Lower leg skin (tissue), 4 donors: ENCODE results near the gene ZNF526. TPM values are rescaled to one million over a fixed set of nuclear protein-coding genes. Genes with fewer than 3 reads are reported as not detected.
A peak's percentile ranks its signal among the peaks of the same experiment; 100 is the strongest.
"Not testable (repeated sequence)": the region's sequence is repeated elsewhere in the genome, so short reads cannot be mapped to it uniquely, and the experiment has no call there.

ENCODE experiments used
- DNase-seq, 2 donors: peaks; one replicate each; pipeline ENCODE4 v3.0.0-alpha.2; 2019; ENCODE audit warnings: low spot score in 2 of 2
- H3K4me3 ChIP-seq: fragments of 200-600 bp; sonication (generic); 2 replicates; pipeline ENCODE4 v1.5.1; 2017; ENCODE audit warnings: mild to moderate bottlenecking, low read depth; ENCODE audit not compliant: poor library complexity, severe bottlenecking
- POLR2A ChIP-seq, 2 donors: fragments of 450-650 bp; IDR thresholded peaks; one replicate each; pipeline ENCODE4 v1.6.1; 2016 to 2017; ENCODE audit warnings: antibody characterized with exemption in 2 of 2, mild to moderate bottlenecking in 1 of 2, moderate library complexity in 1 of 2
- WGBS, 2 donors: methylation state at CpG; one replicate each; pipeline ENCODE4 v1.1.5; 2018; 5-methylcytosine and 5-hydroxymethylcytosine counted together
- intact Hi-C: fragments of 100-400 bp; cut with DNase I; formaldehyde crosslinking; loops from one replicate; pipeline ENCODE4 v1.15.0; 2023; ENCODE audit warnings: low total_unique reads
- total RNA-seq, 4 donors: library from RNA; depleted of rRNA; stranded (reverse); fragments of >200 nt; gene quantifications; one replicate each; pipeline ENCODE4 v1.1.0, GENCODE V29; 2016
- TF ChIP-seq, protein P1 (sequence below), 3 donors: fragments of 450-650 bp; IDR thresholded peaks; one replicate each; pipeline ENCODE4 v1.5.1; 2016; ENCODE audit warnings: antibody characterized with exemption in 3 of 3, mild to moderate bottlenecking in 3 of 3, moderate library complexity in 2 of 3

ZNF526 gene
- total RNA-seq, 4 donors from 2014 or later: 6.9 to 10.7 (median 8.6) TPM

- intact Hi-C loops: no loop called here
- no peak for DNase-seq
- TF ChIP-seq, protein P1, sequence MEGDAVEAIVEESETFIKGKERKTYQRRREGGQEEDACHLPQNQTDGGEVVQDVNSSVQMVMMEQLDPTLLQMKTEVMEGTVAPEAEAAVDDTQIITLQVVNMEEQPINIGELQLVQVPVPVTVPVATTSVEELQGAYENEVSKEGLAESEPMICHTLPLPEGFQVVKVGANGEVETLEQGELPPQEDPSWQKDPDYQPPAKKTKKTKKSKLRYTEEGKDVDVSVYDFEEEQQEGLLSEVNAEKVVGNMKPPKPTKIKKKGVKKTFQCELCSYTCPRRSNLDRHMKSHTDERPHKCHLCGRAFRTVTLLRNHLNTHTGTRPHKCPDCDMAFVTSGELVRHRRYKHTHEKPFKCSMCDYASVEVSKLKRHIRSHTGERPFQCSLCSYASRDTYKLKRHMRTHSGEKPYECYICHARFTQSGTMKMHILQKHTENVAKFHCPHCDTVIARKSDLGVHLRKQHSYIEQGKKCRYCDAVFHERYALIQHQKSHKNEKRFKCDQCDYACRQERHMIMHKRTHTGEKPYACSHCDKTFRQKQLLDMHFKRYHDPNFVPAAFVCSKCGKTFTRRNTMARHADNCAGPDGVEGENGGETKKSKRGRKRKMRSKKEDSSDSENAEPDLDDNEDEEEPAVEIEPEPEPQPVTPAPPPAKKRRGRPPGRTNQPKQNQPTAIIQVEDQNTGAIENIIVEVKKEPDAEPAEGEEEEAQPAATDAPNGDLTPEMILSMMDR (IDR thresholded peaks at IDR 0.05): no peak
- TF ChIP-seq POLR2A (IDR thresholded peaks at IDR 0.05): no peak
- WGBS, 2 donors: 94 to 98% methylated on average over 3 of the region's 3 CpGs
- H3K4me3 ChIP-seq: no peak overlapping the region
These were observed 41.7 kb downstream of the ZNF526 start for GRCh38 chr19:42261763-42262162.

DNA sequence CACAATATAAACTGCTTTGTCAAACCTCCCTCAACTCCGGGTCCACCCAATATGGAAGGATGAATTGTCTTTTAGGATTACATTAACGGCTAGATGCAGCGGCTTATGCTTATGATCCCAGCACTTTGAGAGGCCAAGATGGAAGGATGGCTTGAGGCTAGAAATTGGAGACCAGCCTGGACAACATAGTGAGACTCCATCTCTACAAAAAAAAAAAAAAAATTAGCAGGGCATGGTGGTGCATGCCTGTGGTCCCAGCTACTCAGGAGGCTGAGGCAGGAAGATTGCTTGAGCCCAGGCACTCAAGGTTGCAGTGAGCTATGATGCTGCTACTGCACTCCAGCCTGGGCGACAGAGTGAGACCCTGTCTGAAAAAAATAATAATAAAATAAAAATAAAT is 46.0 kb downstream of the ZNF526 start:
- DNase-seq, intact Hi-C loops, H3K4me3 ChIP-seq: not testable (repeated sequence)
- WGBS, 2 donors: 86 to 89% methylated on average over 4 of the region's 4 CpGs

- intact Hi-C loops, H3K4me3 ChIP-seq: not testable (repeated sequence)
- 91 to 92% methylated on average over 25 of the region's 25 CpGs for WGBS, 2 donors
- DNase-seq: peak in 1 of 2 donors; percentile 15
These were observed 47.0 kb downstream of the ZNF526 start for GRCh38 chr19:42266928-42267603.

- peak overlapping the region; percentile 4 for H3K4me3 ChIP-seq
- intact Hi-C loops: no loop called here
- WGBS, 2 donors: 5 to 8% methylated on average over 12 to 13 of the region's 13 CpGs
- TF ChIP-seq POLR2A (IDR thresholded peaks at IDR 0.05): no peak
- TF ChIP-seq, protein P1 (IDR thresholded peaks at IDR 0.05): no peak
- DNase-seq: no peak
These were observed 47.6 kb downstream of the ZNF526 start for GRCh38 chr19:42267644-42268141.

DNA sequence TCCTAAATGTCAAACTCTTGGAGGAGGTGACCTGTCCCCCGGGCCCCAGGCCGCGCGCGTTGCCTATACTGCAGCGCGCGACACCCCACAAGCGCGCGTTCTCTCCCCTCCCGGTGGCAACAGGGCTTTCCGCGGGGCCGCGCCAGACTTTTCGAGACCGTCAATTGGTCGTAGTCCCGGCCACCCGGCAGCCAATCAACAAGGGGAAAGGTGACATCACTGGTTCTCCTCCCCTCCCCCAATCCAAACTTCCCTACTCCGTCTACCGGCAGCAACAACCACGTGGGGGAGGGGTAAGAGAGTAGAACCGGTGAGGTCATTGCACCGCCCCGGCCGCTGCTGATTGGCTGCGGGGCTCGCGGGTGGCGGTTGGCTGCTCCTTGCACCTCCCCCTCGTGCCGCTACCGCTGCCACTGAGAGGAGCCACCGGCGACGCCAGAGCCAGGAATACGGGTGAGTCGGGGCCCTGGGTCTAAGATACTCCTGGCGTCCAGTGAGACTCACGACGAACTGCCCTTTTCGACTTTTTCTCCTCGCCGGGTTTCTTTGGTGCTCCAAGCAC is 48.1 kb downstream of the ZNF526 start:
- intact Hi-C loops: no loop called here
- peak; percentile 100 for DNase-seq
- 0 to 1% methylated on average over 33 to 38 of the region's 46 CpGs for whole genome bisulfite sequencing, 2 donors
- H3K4me3 ChIP-seq: peak overlapping the region; percentile 57
- TF ChIP-seq, protein P1 (IDR thresholded peaks at IDR 0.05): peak in 1 of 3 donors; percentile 15
- peak in 1 of 2 donors; percentile 8 for TF ChIP-seq POLR2A (IDR thresholded peaks at IDR 0.05)

DNA sequence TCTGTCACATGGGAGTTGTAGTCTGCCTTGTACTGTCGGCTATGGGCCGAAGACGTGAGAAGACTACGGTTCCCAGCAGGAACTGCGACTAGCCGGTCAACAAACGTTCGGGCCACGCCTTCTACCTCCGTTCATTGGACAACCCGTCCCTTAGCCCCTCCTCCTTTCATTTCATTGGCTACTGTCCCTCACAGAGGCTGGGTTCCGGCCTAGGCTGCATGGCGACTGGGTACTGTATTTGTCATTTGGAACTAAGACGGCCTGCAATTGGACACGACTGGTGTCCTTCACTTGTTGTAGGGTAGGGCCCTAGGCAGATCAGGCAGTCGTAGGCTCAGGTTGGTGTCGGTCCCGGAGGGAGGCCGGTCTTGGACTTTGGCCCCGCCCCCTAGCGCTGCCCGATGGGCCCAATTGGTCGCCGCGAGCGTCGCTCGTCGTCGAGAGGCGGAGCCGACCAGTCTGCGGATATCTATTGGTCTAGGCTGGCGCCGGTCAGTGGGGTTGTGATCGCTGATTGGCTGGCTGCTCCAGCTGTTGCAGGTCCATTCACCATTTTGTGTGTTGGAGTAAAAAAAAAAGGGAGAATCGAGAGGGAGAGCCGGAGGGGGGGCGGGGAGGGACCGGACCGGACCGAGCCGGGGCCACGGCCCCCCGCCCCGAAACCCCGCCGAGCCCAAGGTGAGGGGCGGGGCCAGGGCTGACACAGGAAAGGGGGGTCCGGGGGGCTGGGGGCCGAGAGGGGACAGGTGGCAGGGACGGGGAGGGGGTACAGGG is 48.8 kb downstream of the ZNF526 start, which contains the start of gene CIC:
TSS of gene CIC (plus strand) at position 549 of the 774 bp plus-strand sequence. CDS start 2,532 bp downstream, outside the sequence.
- H3K4me3 ChIP-seq: peak within 1 kb of the TSS; percentile 57
- peak; percentile 100 for DNase-seq
- intact Hi-C loops: no loop called here
- 1 to 2% methylated on average over 41 to 50 of the region's 52 CpGs for WGBS, 2 donors
- TF ChIP-seq POLR2A (IDR thresholded peaks at IDR 0.05): no peak
- TF ChIP-seq, protein P1 (IDR thresholded peaks at IDR 0.05): no peak
